IPS-20b (cell line): Measurements from ENCODE around the gene CCDC83.
"Not testable (repeated sequence)": the region's sequence is repeated elsewhere in the genome, so short reads cannot be mapped to it uniquely, and the experiment has no call there.

Source experiments
- H3K27ac ChIP-seq: one replicate; pipeline ENCODE4 v1.5.1; 2013; ENCODE audit warnings: low read length
- H3K27me3 ChIP-seq: 2 replicates; pipeline ENCODE4 v1.6.1; 2013; ENCODE audit warnings: mild to moderate bottlenecking, low read length, inconsistent platforms; ENCODE audit not compliant: insufficient read depth
- H3K36me3 ChIP-seq: 2 replicates; pipeline ENCODE4 v1.6.1; 2013; ENCODE audit warnings: low read depth, mild to moderate bottlenecking, inconsistent platforms, low read length, moderate library complexity; ENCODE audit not compliant: insufficient read depth
- H3K4me1 ChIP-seq: 2 replicates; pipeline ENCODE4 v1.6.1; 2013; ENCODE audit warnings: mild to moderate bottlenecking, control low read depth, inconsistent platforms, low read length, moderate library complexity; ENCODE audit not compliant: insufficient read depth
- H3K4me3 ChIP-seq: 2 replicates; pipeline ENCODE4 v1.5.1; 2013; ENCODE audit warnings: mild to moderate bottlenecking, low read length, inconsistent platforms
- H3K9ac ChIP-seq: 2 replicates; pipeline ENCODE4 v1.6.1; 2013; ENCODE audit warnings: low read depth, mild to moderate bottlenecking, inconsistent platforms, low read length, moderate library complexity
- H3K9me3 ChIP-seq: 2 replicates; pipeline ENCODE4 v1.6.1; 2013; ENCODE audit warnings: mild to moderate bottlenecking, low read depth, low read length, inconsistent platforms; ENCODE audit not compliant: insufficient read depth

The CCDC83 gene

DNA sequence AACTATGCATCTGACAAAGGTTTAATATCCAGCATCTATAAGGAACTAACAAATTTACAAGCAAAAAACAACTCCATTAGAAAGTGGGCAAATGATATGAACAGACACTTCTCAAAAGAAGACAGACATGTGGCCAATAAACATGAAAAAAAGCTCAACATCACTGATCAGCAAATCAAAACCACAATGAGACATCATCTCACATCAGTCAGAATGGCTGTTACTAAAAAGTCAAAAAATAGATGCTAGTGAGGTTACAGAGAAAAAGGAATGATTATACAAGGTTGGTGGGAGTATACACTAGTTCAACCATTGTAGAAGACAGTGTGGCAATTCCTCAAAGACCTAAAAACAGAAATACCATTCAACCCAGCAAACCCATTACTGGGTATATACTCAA, 14.3 kb upstream of the CCDC83 start:
- not testable (repeated sequence) for H3K36me3 ChIP-seq, H3K9me3 ChIP-seq, H3K4me1 ChIP-seq, H3K9ac ChIP-seq, H3K27me3 ChIP-seq, H3K27ac ChIP-seq, H3K4me3 ChIP-seq

GRCh38 chr11:85843929-85844328, 11.3 kb upstream of the CCDC83 start:
- Histone ChIP-seq H3K9ac (no peak overlapping the region), H3K9me3 (peaks cover 10% of the 10 kb centered on the region), H3K36me3 (no peaks in the 10 kb centered on the region), H3K27ac (no peak overlapping the region), H3K4me3 (no peak overlapping the region), H3K4me1 (no peaks in the 10 kb centered on the region), H3K27me3 (no peaks in the 10 kb centered on the region)

DNA sequence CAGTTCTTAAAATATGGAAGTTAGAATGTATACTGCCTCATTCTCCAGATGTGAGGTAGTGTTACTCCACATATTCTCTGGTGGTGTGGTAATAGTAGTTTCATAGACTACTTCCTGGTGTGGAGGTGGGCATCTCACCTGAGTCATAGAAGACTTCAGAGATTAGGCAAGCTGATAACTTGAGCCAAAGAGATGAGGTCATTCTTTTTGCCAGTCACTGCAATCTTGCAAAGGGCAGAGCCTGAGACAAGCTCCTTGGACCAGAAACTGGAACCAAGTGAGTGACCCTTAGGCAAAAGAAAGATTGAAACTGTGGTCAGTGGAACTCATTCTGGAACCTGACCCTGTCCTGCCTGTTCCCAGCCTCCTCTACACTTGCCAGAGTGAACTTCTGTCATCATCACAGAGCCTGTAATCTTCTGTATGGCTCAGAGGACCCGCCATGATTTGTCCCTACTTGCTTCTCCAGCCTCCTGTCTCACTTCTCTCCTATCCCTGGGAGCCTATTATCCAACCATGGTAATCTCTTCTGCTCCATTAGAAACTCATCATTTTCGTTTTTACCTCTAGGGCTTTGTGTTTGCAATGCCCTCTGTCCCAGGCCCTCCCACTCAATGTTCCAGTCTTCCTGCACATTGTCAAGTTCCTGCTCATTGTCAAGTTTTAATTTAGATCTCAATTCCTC, 10.6 kb upstream of the CCDC83 start:
- H3K9ac ChIP-seq = no peak overlapping the region
- no peak overlapping the region for H3K27ac ChIP-seq
- no peak overlapping the region for H3K4me3 ChIP-seq
- no peaks in the 10 kb centered on the region for H3K27me3 ChIP-seq
- H3K9me3 ChIP-seq = peaks cover 10% of the 10 kb centered on the region
- H3K4me1 ChIP-seq = no peaks in the 10 kb centered on the region
- no peaks in the 10 kb centered on the region for H3K36me3 ChIP-seq

GRCh38 chr11:85845124-85845631, 10.0 kb upstream of the CCDC83 start:
- no peak overlapping the region for H3K9ac ChIP-seq
- H3K4me3 ChIP-seq = no peak overlapping the region
- no peak overlapping the region for H3K27ac ChIP-seq
- H3K27me3 ChIP-seq = no peaks in the 10 kb centered on the region
- peaks cover 10% of the 10 kb centered on the region for H3K9me3 ChIP-seq
- no peaks in the 10 kb centered on the region for H3K36me3 ChIP-seq
- no peaks in the 10 kb centered on the region for H3K4me1 ChIP-seq

GRCh38 chr11:85847436-85847835, 7.7 kb upstream of the CCDC83 start:
- no peaks in the 10 kb centered on the region for H3K27me3 ChIP-seq
- H3K4me3 ChIP-seq = no peak overlapping the region

GRCh38 chr11:85848006-85848405, 7.2 kb upstream of the CCDC83 start:
- Histone ChIP-seq H3K27me3 (no peaks in the 10 kb centered on the region), H3K36me3 (no peaks in the 10 kb centered on the region), H3K4me1 (no peaks in the 10 kb centered on the region), H3K4me3 (no peak overlapping the region), H3K27ac (no peak overlapping the region), H3K9me3 (peaks cover 23% of the 10 kb centered on the region), H3K9ac (no peak overlapping the region)

More at GRCh38 chr11:85847436-85847835, 7.7 kb upstream of the CCDC83 start:
- no peak overlapping the region for H3K27ac ChIP-seq
- peaks cover 22% of the 10 kb centered on the region for H3K9me3 ChIP-seq
- no peak overlapping the region for H3K9ac ChIP-seq
- H3K36me3 ChIP-seq = no peaks in the 10 kb centered on the region
- H3K4me1 ChIP-seq = no peaks in the 10 kb centered on the region

DNA sequence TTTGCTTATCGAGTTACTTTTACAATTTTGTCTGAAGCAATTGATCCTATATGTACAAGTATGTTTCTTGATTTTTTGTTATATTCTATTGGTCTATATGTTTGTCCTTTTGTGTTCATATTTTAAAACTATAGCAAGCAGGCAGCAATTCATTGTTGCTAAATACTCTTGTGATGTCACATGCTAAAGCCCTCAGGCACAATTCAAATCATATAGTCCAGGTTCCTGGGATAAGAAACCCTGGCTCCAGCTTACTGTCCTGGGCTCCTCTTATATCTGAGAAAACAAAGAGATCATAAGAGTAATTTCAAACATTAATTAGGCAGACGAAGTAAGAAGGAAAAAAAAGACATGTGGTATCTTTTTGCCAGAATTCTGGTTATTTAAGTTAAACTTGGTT, 6.6 kb upstream of the CCDC83 start:
- Histone ChIP-seq H3K4me3 (no peak overlapping the region), H3K27me3 (no peaks in the 10 kb centered on the region), H3K9ac (no peak overlapping the region), H3K9me3 (peaks cover 23% of the 10 kb centered on the region), H3K27ac (no peak overlapping the region), H3K36me3 (no peaks in the 10 kb centered on the region), H3K4me1 (no peaks in the 10 kb centered on the region)

DNA sequence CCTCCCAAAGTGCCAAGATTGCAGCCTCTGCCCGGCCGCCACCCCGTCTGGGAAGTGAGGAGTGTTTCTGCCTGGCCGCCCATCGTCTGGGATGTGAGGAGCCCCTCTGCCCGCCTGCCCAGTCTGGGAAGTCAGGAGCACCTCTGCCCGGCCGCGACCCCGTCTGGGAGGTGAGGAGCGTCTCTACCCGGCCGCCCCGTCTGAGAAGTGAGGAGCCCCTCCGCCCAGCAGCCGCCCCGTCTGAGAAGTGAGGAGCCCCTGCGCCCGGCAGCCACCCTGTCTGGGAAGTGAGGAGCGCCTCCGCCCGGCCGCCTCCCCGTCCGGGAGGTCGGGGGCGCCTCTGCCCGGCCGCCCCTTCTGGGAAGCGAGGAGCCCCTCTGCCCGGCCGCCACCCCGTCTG, 2.4 kb upstream of the CCDC83 start:
- H3K27ac ChIP-seq = not testable (repeated sequence)

GRCh38 chr11:85853541-85853940, 1.6 kb upstream of the CCDC83 start:
- not testable (repeated sequence) for H3K27me3 ChIP-seq, H3K4me3 ChIP-seq, H3K36me3 ChIP-seq, H3K9ac ChIP-seq, H3K4me1 ChIP-seq, H3K27ac ChIP-seq
- H3K9me3 ChIP-seq = peaks cover 12% of the 10 kb centered on the region

More for the DNA sequence above, 2.4 kb upstream of the CCDC83 start:
- H3K36me3 ChIP-seq, H3K27me3 ChIP-seq, H3K4me3 ChIP-seq, H3K4me1 ChIP-seq, H3K9ac ChIP-seq: not testable (repeated sequence)
- peaks cover 13% of the 10 kb centered on the region for H3K9me3 ChIP-seq

DNA sequence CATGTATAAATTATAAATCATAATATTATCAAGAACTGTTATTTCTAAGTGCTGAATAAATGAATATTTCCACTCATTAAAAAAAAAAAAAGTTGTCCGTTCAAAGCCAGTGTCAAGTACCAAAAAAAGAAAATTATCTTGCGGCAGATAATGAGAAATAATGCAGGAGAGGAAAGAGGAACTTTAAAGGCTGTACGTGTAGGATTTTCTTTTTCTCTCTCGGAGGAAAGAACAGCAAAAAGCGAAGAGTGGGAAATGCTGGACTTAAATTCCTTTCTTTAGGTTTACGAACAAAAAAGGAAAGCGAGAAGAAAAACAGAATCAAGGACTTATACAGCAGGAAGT, 999 bp upstream of the CCDC83 start:
- Histone ChIP-seq H3K36me3 (no peaks in the 10 kb centered on the region), H3K4me3 (peak overlapping the region; percentile 71), H3K27ac (no peak overlapping the region), H3K4me1 (no peaks in the 10 kb centered on the region), H3K9ac (peak overlapping the region; percentile 83; the same call in 1 of the 2 replicates), H3K9me3 (peaks cover 12% of the 10 kb centered on the region), H3K27me3 (no peaks in the 10 kb centered on the region)

- Histone ChIP-seq H3K27ac (no peak overlapping the region), H3K36me3 (no peaks in the 10 kb centered on the region), H3K4me3 (peak overlapping the region; percentile 71), H3K4me1 (no peaks in the 10 kb centered on the region), H3K27me3 (no peaks in the 10 kb centered on the region), H3K9ac (peak overlapping the region; percentile 83; the same call in 1 of the 2 replicates), H3K9me3 (peaks cover 12% of the 10 kb centered on the region)
These were observed 434 bp upstream of the CCDC83 start for GRCh38 chr11:85854557-85855340.

GRCh38 chr11:85857098-85857497, 1.9 kb downstream of the CCDC83 start:
- H3K4me1 ChIP-seq = no peaks in the 10 kb centered on the region
- no peak overlapping the region for H3K9ac ChIP-seq
- H3K9me3 ChIP-seq = peaks cover 4% of the 10 kb centered on the region
- no peak overlapping the region for H3K27ac ChIP-seq
- no peaks in the 10 kb centered on the region for H3K27me3 ChIP-seq
- H3K36me3 ChIP-seq = no peaks in the 10 kb centered on the region
- no peak overlapping the region for H3K4me3 ChIP-seq
